SU-DHL-6 (cell line): Measurements from ENCODE around the gene TMEM179B.

ENCODE experiments used
- H2AFZ ChIP-seq: fragments of 200-600 bp; sonication (generic); 2 replicates; pipeline ENCODE4 v1.6.1; 2014; ENCODE audit warnings: low read depth, mild to moderate bottlenecking, moderate library complexity, mixed read lengths, antibody characterized with exemption, low read length; ENCODE audit not compliant: severe bottlenecking
- H3F3A ChIP-seq: fragments of 200-600 bp; shearing (Covaris generic); 2 replicates; pipeline ENCODE4 v1.6.0; 2016; ENCODE audit warnings: antibody characterized with exemption, mild to moderate bottlenecking; ENCODE audit not compliant: insufficient read depth
- H3K27ac ChIP-seq: fragments of 200-600 bp; sonication (generic); 2 replicates; pipeline ENCODE4 v1.5.1; 2016; ENCODE audit warnings: low read depth, mild to moderate bottlenecking, low read length, moderate library complexity, mixed read lengths
- H3K27me3 ChIP-seq: fragments of 200-600 bp; sonication (generic), shearing (Covaris generic); 2 replicates; pipeline ENCODE4 v1.6.0; 2014; ENCODE audit warnings: mild to moderate bottlenecking, low read length
- H3K36me3 ChIP-seq: fragments of 200-600 bp; sonication (generic); 2 replicates; pipeline ENCODE4 v1.6.1; 2014; ENCODE audit warnings: mild to moderate bottlenecking, low read length, mixed read lengths
- H3K4me2 ChIP-seq: fragments of 300-600, 200-600 bp; shearing (Covaris generic), sonication (generic); 2 replicates; pipeline ENCODE4 v1.6.0; 2014; ENCODE audit warnings: low read length, low read depth, mild to moderate bottlenecking; ENCODE audit not compliant: poor library complexity, severe bottlenecking
- H3K4me3 ChIP-seq: fragments of 200-600 bp; sonication (generic); 2 replicates; pipeline ENCODE4 v1.5.1; 2014; ENCODE audit warnings: antibody characterized with exemption, low read length, mild to moderate bottlenecking, mixed read lengths; ENCODE audit not compliant: insufficient read depth, poor library complexity, severe bottlenecking
- H3K79me2 ChIP-seq: fragments of 200-600 bp; sonication (generic); 2 replicates; pipeline ENCODE4 v1.6.1; 2014; ENCODE audit warnings: mild to moderate bottlenecking, low read length, moderate library complexity; ENCODE audit not compliant: insufficient read depth
- H3K9ac ChIP-seq: fragments of 200-600 bp; sonication (generic); 2 replicates; pipeline ENCODE4 v1.7.0; 2014; ENCODE audit warnings: mild to moderate bottlenecking, low read length
- H3K9me2 ChIP-seq: fragments of 200-600 bp; sonication (generic); replicated peaks from 2 replicates; pipeline ENCODE4 v1.6.1; 2014; ENCODE audit warnings: low read length; ENCODE audit not compliant: insufficient read depth
- H3K9me3 ChIP-seq: fragments of 200-600 bp; sonication (generic); 2 replicates; pipeline ENCODE4 v1.6.1; 2014; ENCODE audit warnings: low read length, mixed read lengths; ENCODE audit not compliant: insufficient read depth
- H4K20me1 ChIP-seq: fragments of 200-600 bp; sonication (generic); 2 replicates; pipeline ENCODE4 v1.6.1; 2014; ENCODE audit warnings: low read depth, mild to moderate bottlenecking, antibody characterized with exemption, low read length, moderate library complexity, mixed read lengths
- EZH2phosphoT487 ChIP-seq: fragments of 200-600 bp; sonication (generic), shearing (Covaris generic); conservative IDR thresholded peaks from 2 replicates; pipeline ENCODE4 v1.6.1; 2018; ENCODE audit warnings: mild to moderate bottlenecking, antibody characterized with exemption, low read length, moderate library complexity, mixed read lengths
- TF ChIP-seq, protein P1 (sequence below): fragments of 200-600 bp; sonication (generic); IDR thresholded peaks from one replicate; pipeline ENCODE4 v1.5.1; 2017; ENCODE audit warnings: antibody characterized with exemption, mild to moderate bottlenecking, low read length, moderate library complexity; ENCODE audit not compliant: insufficient read depth, poor library complexity, severe bottlenecking

TMEM179B gene

DNA sequence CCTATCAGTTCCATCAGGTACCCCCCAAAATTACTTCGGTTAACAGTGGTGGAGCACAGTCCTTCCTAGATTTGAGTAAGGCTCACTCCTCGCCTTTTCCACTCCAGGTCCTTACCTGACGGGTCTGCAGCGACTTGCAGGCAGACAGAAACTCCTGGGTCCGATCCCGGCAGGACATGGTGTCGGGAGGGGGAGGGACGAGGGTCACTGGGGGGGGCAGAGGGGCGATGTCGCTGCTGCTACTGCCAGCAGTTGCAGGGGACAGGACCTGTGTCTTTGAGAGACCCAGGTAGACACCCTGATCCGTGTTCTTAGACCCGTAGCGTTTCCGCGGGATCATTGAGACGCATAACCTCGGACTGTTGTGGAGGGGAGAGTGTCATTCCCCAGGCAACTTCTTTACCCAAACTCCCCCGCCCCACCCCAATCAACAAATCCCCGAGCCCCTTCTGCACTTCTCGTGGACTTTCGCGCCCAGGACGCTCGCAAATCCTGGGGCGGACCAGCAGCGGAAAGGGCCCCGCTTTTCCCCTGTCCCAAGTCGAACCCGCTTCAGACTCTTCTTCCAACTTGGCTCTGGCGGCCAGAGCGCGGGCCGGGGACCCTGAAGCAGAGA, 43.8 kb downstream of the TMEM179B start:
- 0 out of 2 replicates have a peak, but pooled peaks cover 3% of the 10 kb centered on the region for H3K36me3 ChIP-seq
- H3K79me2 ChIP-seq = peaks cover 28% of the 10 kb centered on the region
- H3K9me2 ChIP-seq = no peaks in the 10 kb centered on the region
- no peak overlapping the region for H2AFZ ChIP-seq
- no peaks in the 10 kb centered on the region for H4K20me1 ChIP-seq
- no peaks in the 10 kb centered on the region for H3K9me3 ChIP-seq
- peaks cover 7% of the 10 kb centered on the region; the same call in 1 of the 2 replicates for H3F3A ChIP-seq
- peak overlapping the region; percentile 81 for H3K9ac ChIP-seq
- TF ChIP-seq, protein P1, sequence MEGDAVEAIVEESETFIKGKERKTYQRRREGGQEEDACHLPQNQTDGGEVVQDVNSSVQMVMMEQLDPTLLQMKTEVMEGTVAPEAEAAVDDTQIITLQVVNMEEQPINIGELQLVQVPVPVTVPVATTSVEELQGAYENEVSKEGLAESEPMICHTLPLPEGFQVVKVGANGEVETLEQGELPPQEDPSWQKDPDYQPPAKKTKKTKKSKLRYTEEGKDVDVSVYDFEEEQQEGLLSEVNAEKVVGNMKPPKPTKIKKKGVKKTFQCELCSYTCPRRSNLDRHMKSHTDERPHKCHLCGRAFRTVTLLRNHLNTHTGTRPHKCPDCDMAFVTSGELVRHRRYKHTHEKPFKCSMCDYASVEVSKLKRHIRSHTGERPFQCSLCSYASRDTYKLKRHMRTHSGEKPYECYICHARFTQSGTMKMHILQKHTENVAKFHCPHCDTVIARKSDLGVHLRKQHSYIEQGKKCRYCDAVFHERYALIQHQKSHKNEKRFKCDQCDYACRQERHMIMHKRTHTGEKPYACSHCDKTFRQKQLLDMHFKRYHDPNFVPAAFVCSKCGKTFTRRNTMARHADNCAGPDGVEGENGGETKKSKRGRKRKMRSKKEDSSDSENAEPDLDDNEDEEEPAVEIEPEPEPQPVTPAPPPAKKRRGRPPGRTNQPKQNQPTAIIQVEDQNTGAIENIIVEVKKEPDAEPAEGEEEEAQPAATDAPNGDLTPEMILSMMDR = no peak
- no peak for TF ChIP-seq EZH2phosphoT487
- H3K4me2 ChIP-seq = peak overlapping the region; percentile 87
- peak overlapping the region; percentile 51 for H3K27ac ChIP-seq
- H3K27me3 ChIP-seq = no peaks in the 10 kb centered on the region
- peak overlapping the region; percentile 87 for H3K4me3 ChIP-seq

DNA sequence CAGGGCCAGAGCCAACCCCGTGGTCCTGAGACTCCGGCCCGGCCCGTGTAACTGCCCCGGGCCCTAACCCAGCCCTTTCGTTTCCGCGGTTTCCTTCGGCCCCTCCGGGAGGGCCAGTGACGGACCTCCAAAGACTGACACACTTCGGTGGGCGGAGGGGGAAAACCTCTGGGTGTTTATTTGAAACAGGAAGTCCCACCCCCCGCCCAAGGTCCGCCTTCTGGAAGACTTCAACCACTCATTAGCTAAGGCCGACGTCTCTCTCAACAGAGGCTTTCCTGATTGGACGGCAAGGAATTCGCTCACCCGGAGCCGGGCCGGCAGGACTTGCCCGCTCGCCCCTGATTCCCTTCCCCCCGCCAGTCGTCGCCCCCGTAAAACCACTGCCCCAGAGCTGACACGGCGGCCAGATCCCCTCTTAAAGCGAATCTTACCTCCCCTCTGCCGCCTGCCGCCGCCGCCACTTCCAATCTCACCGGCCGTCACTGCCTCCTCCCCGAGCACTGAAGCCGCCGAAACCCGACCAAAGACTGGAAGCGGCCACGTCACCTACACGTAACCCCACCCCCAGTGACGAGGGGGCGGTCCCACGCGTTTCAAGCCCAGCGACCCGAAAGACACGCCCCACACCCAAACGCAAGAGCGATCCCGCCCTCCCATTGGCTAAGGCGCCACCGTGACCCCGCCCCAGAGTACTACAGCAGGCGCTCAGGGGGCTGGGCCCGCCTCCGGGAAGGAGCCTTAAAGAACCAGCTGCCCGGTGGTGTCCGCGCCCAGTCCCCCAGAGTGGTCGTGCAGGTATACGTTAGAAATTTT, 44.5 kb downstream of the TMEM179B start, which contains the start of gene STX5:
Gene STX5, minus strand, starts transcription at position 532 of the 816 bp plus-strand sequence. CDS start 808 bp downstream, outside the sequence.
- H3K79me2 ChIP-seq = peaks cover 35% of the 10 kb centered on the region
- no peaks in the 10 kb centered on the region for H3K27me3 ChIP-seq
- H3K36me3 ChIP-seq = 0 out of 2 replicates have a peak, but pooled peaks cover 3% of the 10 kb centered on the region
- peaks cover 7% of the 10 kb centered on the region; the same call in 1 of the 2 replicates for H3F3A ChIP-seq
- TF ChIP-seq EZH2phosphoT487 = no peak
- TF ChIP-seq, protein P1 = no peak
- H3K27ac ChIP-seq = peak within 1 kb of the TSS; percentile 64
- H3K9me2 ChIP-seq = no peaks in the 10 kb centered on the region
- H2AFZ ChIP-seq = no peak within 1 kb of the TSS
- peak within 1 kb of the TSS; percentile 87 for H3K4me3 ChIP-seq
- H4K20me1 ChIP-seq = no peaks in the 10 kb centered on the region
- peak within 1 kb of the TSS; percentile 87 for H3K4me2 ChIP-seq
- H3K9me3 ChIP-seq = no peaks in the 10 kb centered on the region
- H3K9ac ChIP-seq = peak within 1 kb of the TSS; percentile 81

DNA sequence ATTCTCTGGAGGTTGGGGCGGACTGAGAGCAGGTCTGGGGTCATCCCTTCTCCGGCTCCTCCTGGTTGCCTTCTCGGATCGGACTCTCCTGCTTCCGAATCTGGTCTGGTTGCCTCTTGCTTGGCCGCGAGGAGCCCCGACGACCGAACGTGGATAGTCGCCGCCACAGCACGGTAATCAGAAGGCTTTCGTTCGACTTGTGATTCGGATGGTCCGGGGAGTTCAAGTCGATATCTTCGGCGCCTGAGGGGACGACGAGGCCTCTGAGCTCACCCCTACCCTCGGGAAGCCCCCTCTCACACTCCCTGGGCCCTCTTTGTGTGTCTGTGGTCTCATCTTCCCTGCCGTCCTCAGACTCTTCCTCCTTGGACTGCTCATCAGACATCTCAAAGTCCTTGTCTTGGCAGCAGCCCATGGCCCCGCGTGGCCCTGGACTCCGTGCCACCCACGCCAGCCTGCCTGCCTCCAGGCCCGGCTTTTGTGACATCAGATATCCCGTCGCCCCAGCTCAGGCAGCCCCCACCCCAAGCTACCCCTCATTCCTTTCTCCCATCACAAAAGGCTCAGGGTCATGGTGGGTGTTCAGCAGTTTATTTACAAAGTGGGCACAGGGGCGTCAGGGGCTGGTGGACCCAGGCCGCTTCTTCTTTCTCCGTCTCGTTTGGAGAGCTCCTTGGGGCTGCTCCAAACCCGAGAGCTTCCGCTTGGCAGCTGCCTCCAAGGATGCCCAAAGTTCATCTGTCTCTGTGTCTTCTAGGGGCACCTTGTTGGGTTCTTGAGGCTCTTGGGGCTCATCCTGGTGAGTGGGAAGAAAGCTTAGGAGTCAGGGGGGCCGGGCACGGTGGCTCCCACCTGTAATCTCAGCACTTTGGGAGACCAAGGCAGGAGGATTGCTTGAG, 45.4 kb downstream of the TMEM179B start, which contains the start of gene TEX54:
Gene TEX54, minus strand, starts transcription at position 506 of the 899 bp plus-strand sequence.
- Histone ChIP-seq H3K79me2 (peaks cover 42% of the 10 kb centered on the region), H3K36me3 (0 out of 2 replicates have a peak, but pooled peaks cover 3% of the 10 kb centered on the region), H3K9ac (peak within 1 kb of the TSS; percentile 81), H2AFZ (no peak within 1 kb of the TSS), H3K4me2 (peak within 1 kb of the TSS; percentile 66), H3K9me2 (no peaks in the 10 kb centered on the region), H3K27me3 (no peaks in the 10 kb centered on the region), H3K27ac (peak within 1 kb of the TSS; percentile 64), H4K20me1 (no peaks in the 10 kb centered on the region), H3K4me3 (peak within 1 kb of the TSS; percentile 87), H3F3A (peaks cover 7% of the 10 kb centered on the region; the same call in 1 of the 2 replicates), H3K9me3 (no peaks in the 10 kb centered on the region)
- TF ChIP-seq, protein P1 = no peak
- TF ChIP-seq EZH2phosphoT487 = no peak
